ENCODE data around the gene PI4K2A.

GRCh38 chr10:97607095-97607636 is 33.3 kb upstream of the PI4K2A start:
- TF ChIP-seq CTCF (IDR thresholded peaks at IDR 0.05) (no peak), EZH2 (IDR thresholded peaks at IDR 0.05; ENCODE audit: borderline replicate concordance, insufficient read depth, low read depth, low read length, poor library complexity, severe bottlenecking) (no peak)

Measured in B cell (primary cell).